Uterus (tissue), 2 donors: ENCODE data around the gene GRAPL.
"Not testable (repeated sequence)": the region's sequence is repeated elsewhere in the genome, so short reads cannot be mapped to it uniquely, and the experiment has no call there.

ENCODE experiments used
- CTCF ChIP-seq, 4 experiments: fragments of 200-600 bp in 2 of 4; fragments of 450-650 bp in 2 of 4; sonication (generic) in 2 of 4; IDR thresholded peaks; one replicate each; pipeline ENCODE4 v1.5.1; 2016 to 2019; ENCODE audit warnings: antibody characterized with exemption in 4 of 4, mild to moderate bottlenecking in 2 of 4, moderate library complexity in 1 of 4
- POLR2A ChIP-seq, 2 donors: fragments of 450-650 bp; IDR thresholded peaks; one replicate each; pipeline ENCODE4 v1.6.1; 2016; ENCODE audit warnings: antibody characterized with exemption in 2 of 2, mild to moderate bottlenecking in 1 of 2, moderate library complexity in 1 of 2

GRCh38 chr17:19203429-19203828, 76.0 kb downstream of the GRAPL start:
- TF ChIP-seq CTCF, POLR2A (IDR thresholded peaks at IDR 0.05): not testable (repeated sequence)
